GM19193 (cell line): Measurements from ENCODE around the gene DRC3.
A peak's percentile ranks its signal among the peaks of the same experiment; 100 is the strongest.

Source experiments
- POLR2A ChIP-seq: IDR thresholded peaks from 4 replicates; pipeline ENCODE4 v1.6.1; 2011; ENCODE audit not compliant: insufficient read depth, insufficient read length; ENCODE audit errors: extremely low read depth

Gene DRC3, protein sequence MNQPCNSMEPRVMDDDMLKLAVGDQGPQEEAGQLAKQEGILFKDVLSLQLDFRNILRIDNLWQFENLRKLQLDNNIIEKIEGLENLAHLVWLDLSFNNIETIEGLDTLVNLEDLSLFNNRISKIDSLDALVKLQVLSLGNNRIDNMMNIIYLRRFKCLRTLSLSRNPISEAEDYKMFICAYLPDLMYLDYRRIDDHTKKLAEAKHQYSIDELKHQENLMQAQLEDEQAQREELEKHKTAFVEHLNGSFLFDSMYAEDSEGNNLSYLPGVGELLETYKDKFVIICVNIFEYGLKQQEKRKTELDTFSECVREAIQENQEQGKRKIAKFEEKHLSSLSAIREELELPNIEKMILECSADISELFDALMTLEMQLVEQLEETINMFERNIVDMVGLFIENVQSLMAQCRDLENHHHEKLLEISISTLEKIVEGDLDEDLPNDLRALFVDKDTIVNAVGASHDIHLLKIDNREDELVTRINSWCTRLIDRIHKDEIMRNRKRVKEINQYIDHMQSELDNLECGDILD

DNA sequence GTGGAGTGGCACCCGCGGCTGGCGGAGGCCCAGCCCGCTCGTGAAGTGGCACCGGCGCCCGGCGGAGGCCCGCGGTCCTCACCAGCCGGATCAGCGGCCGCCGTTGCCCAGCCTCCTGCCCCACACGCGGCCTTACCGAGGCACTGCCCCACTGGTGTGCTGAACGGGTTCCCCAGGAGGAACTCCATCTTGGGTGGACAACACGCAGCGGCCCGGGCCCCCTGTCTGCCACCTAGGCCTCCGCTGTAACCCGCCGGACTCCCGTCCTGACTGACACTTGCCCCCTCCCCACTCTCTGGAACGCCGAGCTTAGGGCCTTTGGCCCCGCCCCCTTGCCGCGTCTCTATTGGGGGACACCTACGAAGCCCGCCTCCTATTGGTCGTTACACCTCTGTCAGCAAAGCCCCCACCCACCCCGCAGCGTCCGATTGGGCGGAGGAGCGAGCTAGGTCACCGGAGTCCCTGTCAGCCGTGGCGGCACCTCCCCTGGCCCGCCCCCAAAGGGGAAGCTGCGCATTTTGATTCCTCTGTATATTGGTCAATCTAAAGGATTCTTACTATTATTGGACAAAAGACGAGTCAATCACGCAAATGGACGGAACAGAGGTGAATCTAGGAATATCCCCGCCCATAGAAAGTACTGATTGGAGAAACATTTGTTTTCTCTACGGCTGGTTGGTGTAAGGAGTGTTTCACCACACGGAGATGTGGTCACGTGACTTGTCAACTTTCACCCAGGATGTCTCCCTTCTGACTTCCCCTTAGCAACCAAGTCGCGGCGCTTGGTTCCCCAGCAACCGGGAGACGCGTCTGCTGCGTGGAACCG, at the start of gene DRC3, which contains the start of gene TOM1L2:
Gene DRC3, plus strand, starts transcription at position 737 of the 826 bp plus-strand sequence. CDS start 4,737 bp downstream, outside the sequence.
Gene TOM1L2, minus strand, starts transcription at position 275 of the 826 bp plus-strand sequence. Its CDS starts 87 bp downstream, at position 188.
- peak; percentile 61 for TF ChIP-seq POLR2A

DNA sequence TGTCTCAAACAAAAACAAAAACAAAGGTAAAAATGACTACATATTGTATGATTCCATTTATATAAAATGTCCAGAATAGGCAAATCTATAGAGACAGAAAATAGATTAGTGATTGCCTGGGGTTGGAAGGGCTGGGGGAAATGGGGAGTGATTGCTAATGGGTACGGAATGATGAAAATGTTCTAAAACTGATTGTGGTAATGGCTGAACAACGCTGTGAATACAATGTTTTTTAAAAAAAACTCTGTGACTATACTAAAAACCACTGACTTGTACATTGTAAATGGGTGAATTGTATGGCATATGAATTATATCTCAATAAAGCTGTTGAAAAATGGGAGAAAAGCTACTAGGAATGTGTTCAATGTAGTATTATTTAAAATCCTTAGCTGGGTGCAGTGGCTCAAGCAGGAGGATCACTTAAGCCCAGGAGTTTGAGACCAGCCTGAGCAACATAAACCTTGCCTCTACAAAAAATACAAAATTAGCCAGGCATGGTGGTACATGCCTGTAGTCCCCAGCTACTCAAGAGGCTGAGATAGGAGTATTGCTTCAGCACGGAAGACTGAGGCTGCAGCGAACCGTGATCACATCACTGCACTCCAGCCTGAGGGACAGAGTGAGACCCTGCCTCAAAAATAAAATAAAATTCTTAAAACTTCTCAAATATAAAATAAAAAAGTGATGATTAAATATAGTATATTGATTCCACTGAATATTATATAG, 48.4 kb upstream of the DRC3 start:
- TF ChIP-seq POLR2A, result no peak

DNA sequence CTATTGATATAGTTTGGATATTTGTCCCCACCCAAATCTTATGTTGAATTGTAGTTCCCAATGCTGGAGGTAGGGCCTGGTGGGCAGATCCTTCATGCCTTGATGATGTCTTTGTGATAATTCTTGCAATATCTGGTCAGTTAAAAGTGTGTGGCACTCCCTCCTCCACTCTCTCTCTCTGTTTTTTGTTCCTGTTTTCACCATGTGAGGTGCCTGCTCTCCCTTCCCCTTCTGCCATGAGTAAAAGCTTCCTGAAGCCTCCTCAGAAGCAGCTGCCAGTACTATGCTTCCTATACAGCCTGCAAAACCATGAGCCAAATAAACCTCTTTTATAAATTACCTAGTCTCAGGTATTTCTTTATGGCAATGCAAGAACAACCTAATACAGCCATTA, 47.8 kb upstream of the DRC3 start:
- TF ChIP-seq POLR2A, result no peak

DNA sequence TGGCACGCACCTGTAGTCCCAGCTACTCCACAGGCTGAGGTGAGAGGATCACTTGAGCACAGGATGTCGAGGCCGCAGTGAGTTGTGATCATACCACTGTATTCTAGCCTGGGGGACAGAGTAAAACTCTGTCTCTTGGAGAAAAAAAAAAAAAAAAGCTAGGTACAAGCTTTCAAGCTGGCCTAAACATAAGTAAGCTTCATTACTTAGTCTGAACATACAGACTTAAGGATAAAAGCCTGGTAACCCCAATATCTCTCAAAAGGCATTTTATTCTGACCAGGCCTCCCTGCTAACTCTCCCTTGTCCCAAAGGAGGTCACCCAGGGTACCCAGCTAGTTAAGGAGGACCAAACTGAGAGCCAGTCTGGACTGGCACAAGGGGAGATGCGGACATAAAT, 46.6 kb upstream of the DRC3 start:
- TF ChIP-seq POLR2A, result no peak

DNA sequence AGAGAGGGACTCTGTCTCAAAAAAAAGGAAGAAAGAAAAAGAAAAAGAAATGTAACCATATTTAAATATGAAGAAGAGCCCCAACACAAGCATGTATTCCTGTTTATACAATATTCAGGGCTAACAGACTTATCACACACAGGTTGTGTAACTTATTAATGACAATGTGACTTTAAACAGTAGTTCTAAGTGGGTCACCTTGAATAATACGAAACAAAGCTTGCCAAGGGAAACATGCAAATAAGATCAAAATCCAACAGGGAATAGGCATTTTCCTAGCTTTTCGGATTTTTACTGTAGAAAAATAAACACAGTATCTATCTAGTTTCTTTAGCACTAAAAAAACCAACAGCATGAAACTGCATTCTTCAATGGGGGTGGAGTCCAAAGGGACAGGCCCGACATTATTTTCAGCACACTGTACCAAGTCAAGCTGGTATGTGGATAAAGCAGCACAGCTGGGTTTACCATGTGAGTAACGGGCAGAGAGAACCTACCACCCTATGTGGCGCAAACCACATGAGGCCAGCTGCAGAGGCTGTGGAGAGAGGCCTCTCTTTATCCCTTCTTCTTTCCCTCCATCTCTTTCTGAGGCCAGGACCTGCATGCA, 45.7 kb upstream of the DRC3 start:
- TF ChIP-seq POLR2A, result no peak

DNA sequence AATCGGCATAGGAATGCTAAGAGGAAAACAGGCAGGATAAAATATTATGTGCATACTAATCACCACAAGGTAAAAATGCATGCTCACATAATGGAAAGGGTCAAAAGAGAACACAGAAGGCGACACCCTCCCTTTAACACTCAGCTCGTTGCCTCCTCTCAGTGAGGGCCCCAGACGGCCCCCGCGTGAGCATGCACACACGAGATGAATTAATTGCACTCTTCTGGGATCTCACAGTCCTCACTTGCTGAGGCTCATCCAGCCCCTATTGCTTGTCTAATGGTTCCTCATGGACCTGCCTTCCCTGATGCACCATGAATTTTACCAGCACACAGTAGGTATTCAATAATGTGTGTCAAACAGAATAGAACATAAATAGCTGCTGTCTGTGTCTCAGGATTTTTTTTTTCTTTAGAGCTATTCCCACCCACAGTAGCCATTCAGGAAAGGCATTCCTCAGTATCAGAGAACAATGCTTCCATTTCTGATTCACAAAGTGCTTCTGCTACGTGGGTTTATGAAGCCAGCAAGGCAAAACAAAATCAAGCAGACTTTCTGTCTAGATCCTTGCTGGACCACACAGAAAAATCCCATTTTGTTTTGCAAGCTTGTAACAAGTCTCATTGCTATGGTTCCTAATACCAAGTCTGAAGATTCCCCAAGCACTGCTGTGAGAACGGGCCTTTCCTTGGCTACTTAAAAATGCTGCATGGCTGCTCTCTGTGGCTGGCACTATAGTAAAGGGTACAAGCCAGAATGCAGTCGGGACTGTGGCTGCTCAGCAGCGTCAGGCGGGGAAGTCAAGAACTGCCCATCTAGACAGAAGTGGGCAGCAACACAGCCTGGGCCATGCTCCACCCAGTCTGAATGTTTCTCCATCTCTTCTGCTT, 44.0 kb upstream of the DRC3 start:
- no peak for TF ChIP-seq POLR2A

DNA sequence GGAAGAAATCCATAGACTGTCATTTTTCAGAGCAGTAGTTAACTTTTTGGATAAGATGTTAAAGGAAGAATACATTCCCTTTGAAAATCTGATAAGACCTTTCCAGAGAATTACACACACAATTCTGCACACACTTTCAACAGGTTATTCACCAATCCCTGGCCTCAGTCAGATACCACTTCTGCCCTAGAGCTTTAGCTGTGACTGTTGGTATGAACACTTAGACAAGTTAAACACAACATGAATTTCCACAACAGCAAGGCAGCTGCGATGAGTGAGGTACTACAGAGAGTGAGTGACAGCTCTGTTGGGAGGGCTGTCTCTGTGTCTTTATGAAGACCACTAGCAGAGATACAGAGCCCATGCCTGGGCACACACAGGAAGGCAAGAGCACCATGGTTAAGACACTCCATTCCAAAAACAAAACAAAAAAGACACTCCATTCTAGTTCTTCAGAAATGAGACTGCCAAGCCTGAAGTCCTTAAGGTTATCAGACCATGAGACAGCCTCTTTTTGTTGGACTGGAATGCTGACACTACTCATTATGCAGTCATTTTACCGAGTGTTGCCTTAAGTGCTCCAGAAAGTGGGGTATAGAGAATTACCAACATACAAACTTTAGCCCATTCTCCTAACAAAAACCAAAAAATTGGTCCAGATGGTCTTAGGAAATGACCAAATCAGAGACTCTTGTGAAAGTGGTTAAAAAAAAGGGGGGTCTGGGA, 42.8 kb upstream of the DRC3 start:
- no peak for TF ChIP-seq POLR2A

DNA sequence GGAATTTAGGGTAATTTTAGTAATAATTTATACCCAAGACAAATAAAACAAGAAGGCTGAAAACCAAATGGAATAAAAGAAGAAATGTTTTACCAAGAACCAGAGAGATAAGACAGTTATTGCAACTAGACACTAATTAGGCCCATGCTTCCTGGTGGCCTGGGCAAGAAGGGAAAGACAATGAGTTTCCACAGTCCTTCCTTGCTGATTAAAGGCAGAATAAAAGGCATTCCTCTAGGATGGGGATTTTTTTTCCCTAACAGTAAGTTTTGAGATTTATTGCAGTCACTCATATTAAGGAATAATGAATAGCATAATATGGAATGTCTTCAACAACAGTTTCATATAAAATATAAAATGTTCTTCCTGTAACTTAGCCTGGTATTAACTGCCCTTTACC, 42.0 kb upstream of the DRC3 start:
- no peak for TF ChIP-seq POLR2A

DNA sequence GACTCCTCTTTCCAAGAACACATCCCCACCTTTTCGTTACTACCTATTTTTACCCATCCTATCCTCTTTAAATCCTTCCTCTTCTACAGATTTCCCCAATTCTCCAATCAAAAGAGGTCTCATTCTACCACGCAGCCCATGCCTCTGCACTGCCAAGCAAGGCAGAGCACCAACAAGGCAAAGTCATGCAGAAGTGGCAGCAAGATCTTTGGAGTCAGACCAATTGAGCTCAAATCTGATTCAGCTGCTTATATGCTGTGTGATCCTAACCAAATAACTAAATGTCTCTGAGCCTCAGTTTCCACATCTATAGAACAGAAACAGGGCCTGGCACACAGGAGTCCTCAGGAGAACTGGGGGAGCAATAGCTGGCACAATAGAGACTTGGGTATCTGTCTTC, 41.5 kb upstream of the DRC3 start:
- TF ChIP-seq POLR2A, result no peak

DNA sequence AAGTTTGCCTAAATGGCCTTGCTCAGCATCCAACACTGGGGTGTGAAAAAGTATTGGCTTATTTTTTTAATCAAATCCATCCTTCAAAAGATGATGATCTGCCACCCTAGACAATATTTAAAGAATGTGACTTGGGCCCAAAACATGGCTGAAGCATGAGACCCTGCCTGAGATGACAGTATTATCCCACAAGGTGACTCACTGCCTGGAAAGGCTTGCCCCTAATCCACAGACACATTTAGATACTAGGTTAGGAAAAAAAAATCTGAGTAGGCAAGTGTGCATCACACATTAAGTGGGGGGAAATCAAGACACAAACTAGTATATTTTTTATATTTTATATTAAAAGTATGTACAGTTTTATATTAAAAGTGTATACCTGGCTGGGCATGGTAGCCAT, 38.9 kb upstream of the DRC3 start:
- TF ChIP-seq POLR2A, result no peak

DNA sequence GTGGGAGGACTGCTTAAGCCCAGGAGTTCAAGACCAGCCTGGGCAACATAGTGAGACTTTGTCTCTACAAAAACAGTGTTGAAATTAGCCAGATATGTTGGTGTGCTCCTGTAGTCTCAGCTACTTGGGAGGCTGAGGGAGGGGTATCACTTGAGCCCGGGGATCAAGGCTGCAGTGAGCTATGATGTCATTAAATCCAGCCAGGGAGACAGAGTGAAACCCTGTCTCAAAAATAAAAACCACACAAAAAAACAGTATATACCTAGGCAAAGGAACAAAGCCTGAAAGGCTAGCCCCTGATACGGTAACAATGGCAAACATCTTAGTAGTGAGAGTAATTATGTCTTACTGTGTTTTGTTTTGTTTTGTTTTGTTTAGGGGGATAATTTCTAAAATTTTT, 38.4 kb upstream of the DRC3 start:
- TF ChIP-seq POLR2A, result no peak

DNA sequence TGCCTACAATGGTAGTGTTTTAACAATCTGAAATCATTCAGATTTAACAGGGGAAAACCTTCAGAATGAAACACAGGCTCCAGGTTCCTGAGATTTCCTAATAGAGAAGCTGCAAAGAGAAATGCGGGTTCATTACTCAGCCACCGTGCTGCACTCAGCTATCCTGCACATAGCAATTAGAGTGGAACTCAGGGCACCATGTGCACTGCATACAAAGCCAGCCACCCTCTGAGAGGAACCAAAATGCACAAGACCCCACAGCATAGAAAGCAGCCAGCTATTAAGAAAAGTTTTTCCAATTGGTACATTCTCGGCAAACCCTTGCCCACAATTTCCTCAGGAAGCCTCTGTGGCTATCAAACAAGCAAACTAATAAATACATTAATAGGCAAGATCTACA, 37.9 kb upstream of the DRC3 start:
- TF ChIP-seq POLR2A, result no peak
